ENCODE results near the gene OXT. TPM values are rescaled to one million over a fixed set of nuclear protein-coding genes. Genes with fewer than 3 reads are reported as not detected.

Gene OXT
- total and polyA plus RNA-seq, 2 of the 8 experiments (the other 6 are each of a cell fraction or from before 2014, with no cell fraction given) = not detected

DNA sequence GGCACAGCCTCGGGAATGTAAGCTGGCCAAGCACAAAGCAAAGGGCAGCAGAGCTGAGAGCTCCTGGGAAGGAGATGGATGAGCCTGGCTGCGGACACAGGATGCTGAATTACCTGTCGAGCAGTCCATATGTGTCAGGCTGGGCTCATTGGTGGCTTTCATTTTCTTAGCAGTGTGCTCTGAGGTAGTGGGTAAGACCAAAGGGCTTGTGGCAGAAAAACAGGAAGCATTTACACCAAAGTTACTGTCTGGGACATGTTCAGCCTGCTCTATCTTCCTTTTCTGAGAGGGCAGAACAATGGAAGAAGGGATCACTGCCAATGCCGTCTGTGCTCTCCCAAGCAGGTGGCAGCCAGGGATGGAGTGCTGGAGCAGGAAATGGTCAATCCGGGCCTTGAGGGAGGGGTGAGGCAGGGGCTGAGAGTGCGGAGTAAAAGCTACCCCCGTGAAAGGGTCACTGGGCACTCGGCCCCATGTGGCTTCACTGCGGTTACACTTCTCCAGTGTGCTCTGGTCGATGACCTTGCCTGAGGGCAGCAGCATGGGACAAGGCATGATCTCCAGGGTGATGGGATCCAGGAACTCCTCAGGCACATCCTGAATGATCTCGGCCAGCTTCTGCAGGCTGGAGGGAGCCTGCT is 50.0 kb downstream of the OXT start (continued):
- TF ChIP-seq CHD7 (IDR thresholded peaks at IDR 0.05; ENCODE audit: insufficient replicate concordance, low read length) (no peak), HDAC6 (IDR thresholded peaks at IDR 0.05; ENCODE audit: low read depth, low read length) (no peak), FOSL1 (IDR thresholded peaks at IDR 0.05; ENCODE audit: insufficient read depth, low read depth, low read length) (no peak), SP4 (IDR thresholded peaks at IDR 0.05; ENCODE audit: low read length) (no peak), MAFK (IDR thresholded peaks at IDR 0.05; ENCODE audit: low read depth, low read length) (no peak), TAF7 (optimal IDR thresholded peaks at IDR 0.05; ENCODE audit: borderline replicate concordance, low read depth, low read length) (no peak), ASH2L (IDR thresholded peaks at IDR 0.05; ENCODE audit: low read length) (no peak), POLR2A (IDR thresholded peaks at IDR 0.05; ENCODE audit: control extremely low read depth in 1 of 2, low read depth in 2 of 2, low read length in 2 of 2) (no peak), NANOG (IDR thresholded peaks at IDR 0.05; ENCODE audit: insufficient read depth, low read depth, low read length, poor library complexity, severe bottlenecking) (no peak), EGR1 (IDR thresholded peaks at IDR 0.05; ENCODE audit: borderline replicate concordance, low read depth, low read length) (no peak), SIN3A (conservative IDR thresholded peaks at IDR 0.05 in 1 of 2, IDR thresholded peaks at IDR 0.05 in 1 of 2; ENCODE audit: low read depth in 1 of 2, low read length in 2 of 2) (no peak)

All from H1 (cell line).